Measurements from ENCODE around the gene C12orf56.
A peak's percentile ranks its signal among the peaks of the same experiment; 100 is the strongest.

GRCh38 chr12:64222009-64222765, 168.4 kb downstream of the C12orf56 start, which contains the start of gene KICS2:
- TF ChIP-seq EP300 (IDR thresholded peaks at IDR 0.05) (no peak), CTCF (IDR thresholded peaks at IDR 0.05) (peak in 2 of 3 experiments; percentile 2 to 7)
